ENCODE data around the gene CEP85.
A peak's percentile ranks its signal among the peaks of the same experiment; 100 is the strongest.

Gene CEP85

DNA sequence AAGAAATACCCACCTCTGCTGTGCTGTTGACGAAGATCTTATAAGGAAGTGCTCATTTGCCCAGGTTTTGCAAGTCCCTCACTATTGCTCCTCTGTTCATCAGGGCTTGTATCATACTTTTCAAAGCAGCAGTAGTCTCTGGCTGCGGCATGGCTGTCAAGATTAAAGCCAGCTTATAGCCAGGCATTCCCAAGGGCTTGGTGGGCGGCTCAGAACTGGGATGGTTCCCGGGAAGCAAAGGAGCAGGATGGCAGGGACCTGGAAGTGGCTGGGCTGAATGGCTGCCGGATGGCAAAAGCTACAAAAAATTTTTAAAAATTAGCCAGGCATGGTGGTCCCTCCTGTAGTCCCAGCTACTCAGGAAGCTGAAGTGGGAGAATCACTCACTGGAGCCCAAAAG lies 29.2 kb downstream of the CEP85 start:
- H3K27ac ChIP-seq (ENCODE audit: low read length), result no peak overlapping the region
- no peaks in the 10 kb centered on the region for H3K9me3 ChIP-seq (ENCODE audit: control insufficient read depth in 2 of 2, low read length in 2 of 2)
- no peak overlapping the region for H3K9ac ChIP-seq (ENCODE audit: low read length in 2 of 2)
- no peaks in the 10 kb centered on the region for H3K27me3 ChIP-seq (ENCODE audit: control insufficient read depth in 1 of 2, insufficient read depth in 2 of 2, low read length in 2 of 2)
- no peaks in the 10 kb centered on the region for H3K4me1 ChIP-seq (ENCODE audit: control insufficient read depth, insufficient read depth, low read length)
- peaks cover 2 to 20% of the 10 kb centered on the region in 2 donors for H3K36me3 ChIP-seq (ENCODE audit: control insufficient read depth in 2 of 2, insufficient read depth in 2 of 2, low read length in 2 of 2)
- H3K4me3 ChIP-seq (ENCODE audit: low read length in 2 of 2), result no peak overlapping the region

DNA sequence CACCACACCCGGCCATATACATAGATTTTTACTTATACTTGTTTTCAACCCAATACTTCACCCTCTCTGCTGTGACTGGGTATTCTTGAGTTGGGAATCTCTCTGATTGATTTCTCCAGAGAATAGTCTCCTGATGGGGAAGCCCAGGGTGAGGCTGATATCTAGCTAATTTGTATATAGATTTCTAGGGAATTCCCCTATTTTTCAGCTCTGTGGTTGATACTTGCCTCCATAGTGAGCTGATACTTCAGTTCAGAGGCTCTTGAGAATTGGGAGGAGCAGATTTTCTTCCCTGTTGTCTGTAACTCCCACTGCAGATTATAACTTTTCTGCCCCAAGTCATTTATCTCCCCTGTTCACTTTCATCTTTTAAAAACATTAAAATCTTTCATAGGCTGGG lies 31.4 kb downstream of the CEP85 start:
- Histone ChIP-seq H3K4me3 (ENCODE audit: low read length in 2 of 2) (no peak overlapping the region), H3K27me3 (ENCODE audit: control insufficient read depth in 1 of 2, insufficient read depth in 2 of 2, low read length in 2 of 2) (no peaks in the 10 kb centered on the region), H3K4me1 (ENCODE audit: control insufficient read depth, insufficient read depth, low read length) (no peaks in the 10 kb centered on the region), H3K9ac (ENCODE audit: low read length in 2 of 2) (no peak overlapping the region), H3K36me3 (ENCODE audit: control insufficient read depth in 2 of 2, insufficient read depth in 2 of 2, low read length in 2 of 2) (peaks cover 0 to 14% of the 10 kb centered on the region in 2 donors), H3K9me3 (ENCODE audit: control insufficient read depth in 2 of 2, low read length in 2 of 2) (no peaks in the 10 kb centered on the region), H3K27ac (ENCODE audit: low read length) (no peak overlapping the region)

- no peaks in the 10 kb centered on the region for H3K27me3 ChIP-seq (ENCODE audit: control insufficient read depth in 1 of 2, insufficient read depth in 2 of 2, low read length in 2 of 2)
- H3K9me3 ChIP-seq (ENCODE audit: control insufficient read depth in 2 of 2, low read length in 2 of 2), result no peaks in the 10 kb centered on the region
- H3K27ac ChIP-seq (ENCODE audit: low read length), result no peak overlapping the region
- no peak overlapping the region for H3K9ac ChIP-seq (ENCODE audit: low read length in 2 of 2)
- peaks cover 0 to 20% of the 10 kb centered on the region in 2 donors for H3K36me3 ChIP-seq (ENCODE audit: control insufficient read depth in 2 of 2, insufficient read depth in 2 of 2, low read length in 2 of 2)
- no peaks in the 10 kb centered on the region for H3K4me1 ChIP-seq (ENCODE audit: control insufficient read depth, insufficient read depth, low read length)
- H3K4me3 ChIP-seq (ENCODE audit: low read length in 2 of 2), result no peak overlapping the region
Measured at GRCh38 chr1:26268290-26269197, 34.5 kb downstream of the CEP85 start.

DNA sequence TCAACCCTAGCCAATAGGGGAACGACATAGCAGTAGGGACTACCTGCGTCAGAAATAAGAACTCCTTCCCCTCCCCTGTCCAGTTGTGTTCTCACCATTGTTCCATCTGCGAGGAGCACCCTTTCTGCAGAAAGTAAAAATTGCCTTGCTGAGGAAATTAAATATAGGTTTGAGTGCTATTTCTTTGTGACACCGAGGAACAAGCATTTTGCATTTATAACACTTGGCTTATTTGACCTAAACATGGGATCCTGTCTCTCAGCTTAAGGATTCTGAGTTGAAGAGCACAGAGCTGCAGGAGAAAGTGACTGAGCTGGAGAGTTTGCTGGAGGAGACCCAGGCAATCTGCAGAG lies 35.2 kb downstream of the CEP85 start:
- H3K4me3 ChIP-seq (ENCODE audit: low read length in 2 of 2), result no peak overlapping the region
- no peaks in the 10 kb centered on the region for H3K27me3 ChIP-seq (ENCODE audit: control insufficient read depth in 1 of 2, insufficient read depth in 2 of 2, low read length in 2 of 2)
- H3K9me3 ChIP-seq (ENCODE audit: control insufficient read depth in 2 of 2, low read length in 2 of 2), result no peaks in the 10 kb centered on the region
- peaks cover 0 to 17% of the 10 kb centered on the region in 2 donors for H3K36me3 ChIP-seq (ENCODE audit: control insufficient read depth in 2 of 2, insufficient read depth in 2 of 2, low read length in 2 of 2)
- no peak overlapping the region for H3K9ac ChIP-seq (ENCODE audit: low read length in 2 of 2)
- H3K27ac ChIP-seq (ENCODE audit: low read length), result no peak overlapping the region
- no peaks in the 10 kb centered on the region for H3K4me1 ChIP-seq (ENCODE audit: control insufficient read depth, insufficient read depth, low read length)

DNA sequence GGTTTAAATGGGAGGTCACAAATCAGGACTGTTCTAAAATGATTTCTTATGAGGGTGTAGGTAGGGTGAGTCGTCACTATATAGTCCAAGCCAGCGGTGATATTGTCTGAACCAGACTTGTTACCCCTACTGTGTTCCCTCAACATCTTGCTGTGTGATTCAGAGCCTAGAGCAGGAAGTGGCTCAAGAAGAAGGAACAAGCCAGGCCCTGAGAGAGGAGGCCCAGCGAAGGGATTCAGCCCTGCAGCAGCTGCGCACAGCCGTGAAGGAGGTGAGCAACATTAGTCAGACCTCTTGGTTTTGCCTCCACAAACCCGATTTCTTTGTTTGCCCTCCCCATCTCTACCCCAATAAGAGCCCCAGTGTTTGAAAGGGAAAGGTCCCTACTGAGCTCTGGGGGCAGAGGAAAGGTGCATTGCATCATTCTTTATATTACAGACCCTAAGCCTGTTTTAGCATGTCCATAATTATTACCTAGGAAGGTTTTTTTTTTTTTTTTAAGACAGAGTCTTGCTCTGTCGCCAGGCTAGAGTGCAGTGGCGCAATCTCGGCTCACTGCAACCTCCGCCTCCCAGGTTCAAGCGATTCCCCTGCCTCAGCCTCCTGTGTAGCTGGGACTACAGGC lies 40.9 kb downstream of the CEP85 start:
- Histone ChIP-seq H3K9ac (ENCODE audit: low read length in 2 of 2) (no peak overlapping the region), H3K27me3 (ENCODE audit: control insufficient read depth in 1 of 2, insufficient read depth in 2 of 2, low read length in 2 of 2) (no peaks in the 10 kb centered on the region), H3K4me3 (ENCODE audit: low read length in 2 of 2) (no peak overlapping the region), H3K36me3 (ENCODE audit: control insufficient read depth in 2 of 2, insufficient read depth in 2 of 2, low read length in 2 of 2) (peaks cover 0 to 10% of the 10 kb centered on the region in 2 donors), H3K9me3 (ENCODE audit: control insufficient read depth in 2 of 2, low read length in 2 of 2) (no peaks in the 10 kb centered on the region), H3K4me1 (ENCODE audit: control insufficient read depth, insufficient read depth, low read length) (peaks cover 36% of the 10 kb centered on the region), H3K27ac (ENCODE audit: low read length) (no peak overlapping the region)

DNA sequence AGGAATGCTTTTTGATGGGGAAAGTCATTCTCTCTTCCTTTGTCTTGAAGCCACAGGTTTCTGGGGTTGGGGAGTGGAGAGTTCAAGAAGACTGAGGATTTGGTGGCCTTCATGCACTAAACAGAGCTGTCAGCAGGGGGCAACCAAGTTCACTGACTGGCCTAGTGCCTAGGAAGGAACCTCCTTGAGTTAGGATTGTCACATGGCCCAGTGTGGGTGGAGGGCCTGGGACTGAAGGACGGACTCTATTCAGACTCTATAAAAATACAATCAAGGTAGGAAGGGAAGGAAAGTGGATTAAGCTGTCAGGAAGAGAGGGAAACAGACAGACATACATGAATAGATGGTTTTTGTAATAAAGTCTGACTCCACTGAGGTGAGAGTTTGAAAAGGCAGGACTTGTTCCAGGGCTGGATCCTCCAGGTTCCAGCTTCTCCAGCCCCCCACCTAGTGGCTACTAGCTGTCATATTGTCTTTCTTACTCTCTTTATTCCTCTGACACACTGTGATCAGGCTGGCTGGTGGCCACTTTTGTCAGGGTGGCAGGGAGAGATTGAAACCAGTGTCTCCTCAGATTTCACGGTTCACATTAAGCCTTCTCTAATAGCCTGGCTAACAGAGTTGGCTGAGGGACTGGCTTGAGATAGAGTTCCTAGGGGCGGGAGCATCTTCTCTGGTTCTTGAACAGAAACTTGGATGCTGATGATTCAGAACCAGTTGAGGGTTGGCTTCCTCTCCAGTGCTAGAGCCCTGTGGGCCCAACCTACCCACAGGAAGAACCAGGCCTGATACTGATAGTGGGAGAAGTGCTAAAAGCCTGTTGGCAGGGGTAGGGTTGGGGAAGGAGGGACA lies 41.8 kb downstream of the CEP85 start:
- Histone ChIP-seq H3K36me3 (ENCODE audit: control insufficient read depth in 2 of 2, insufficient read depth in 2 of 2, low read length in 2 of 2) (peaks cover 0 to 9% of the 10 kb centered on the region in 2 donors), H3K9ac (ENCODE audit: low read length in 2 of 2) (peak overlapping the region; percentile 19 to 47), H3K27ac (ENCODE audit: low read length) (peak overlapping the region; percentile 73), H3K4me1 (ENCODE audit: control insufficient read depth, insufficient read depth, low read length) (peaks cover 45% of the 10 kb centered on the region), H3K9me3 (ENCODE audit: control insufficient read depth in 2 of 2, low read length in 2 of 2) (no peaks in the 10 kb centered on the region), H3K4me3 (ENCODE audit: low read length in 2 of 2) (peak overlapping the region in 1 of 2 donors; percentile 40), H3K27me3 (ENCODE audit: control insufficient read depth in 1 of 2, insufficient read depth in 2 of 2, low read length in 2 of 2) (no peaks in the 10 kb centered on the region)

GRCh38 chr1:26276432-26276838 lies 42.4 kb downstream of the CEP85 start:
- H3K27ac ChIP-seq (ENCODE audit: low read length), result peak overlapping the region; percentile 73
- H3K9ac ChIP-seq (ENCODE audit: low read length in 2 of 2), result peak overlapping the region in 1 of 2 donors; percentile 47
- no peaks in the 10 kb centered on the region for H3K9me3 ChIP-seq (ENCODE audit: control insufficient read depth in 2 of 2, low read length in 2 of 2)
- H3K36me3 ChIP-seq (ENCODE audit: control insufficient read depth in 2 of 2, insufficient read depth in 2 of 2, low read length in 2 of 2), result peaks cover 0 to 7% of the 10 kb centered on the region in 2 donors
- peaks cover 51% of the 10 kb centered on the region for H3K4me1 ChIP-seq (ENCODE audit: control insufficient read depth, insufficient read depth, low read length)
- no peaks in the 10 kb centered on the region for H3K27me3 ChIP-seq (ENCODE audit: control insufficient read depth in 1 of 2, insufficient read depth in 2 of 2, low read length in 2 of 2)
- peak overlapping the region in 1 of 2 donors; percentile 15 for H3K4me3 ChIP-seq (ENCODE audit: low read length in 2 of 2)

- H3K4me1 ChIP-seq (ENCODE audit: control insufficient read depth, insufficient read depth, low read length), result peaks cover 58% of the 10 kb centered on the region
- H3K9me3 ChIP-seq (ENCODE audit: control insufficient read depth in 2 of 2, low read length in 2 of 2), result no peaks in the 10 kb centered on the region
- H3K27ac ChIP-seq (ENCODE audit: low read length), result peak overlapping the region; percentile 37
- no peak overlapping the region for H3K9ac ChIP-seq (ENCODE audit: low read length in 2 of 2)
- no peaks in the 10 kb centered on the region for H3K27me3 ChIP-seq (ENCODE audit: control insufficient read depth in 1 of 2, insufficient read depth in 2 of 2, low read length in 2 of 2)
- H3K4me3 ChIP-seq (ENCODE audit: low read length in 2 of 2), result no peak overlapping the region
- H3K36me3 ChIP-seq (ENCODE audit: control insufficient read depth in 2 of 2, insufficient read depth in 2 of 2, low read length in 2 of 2), result peaks cover 0 to 2% of the 10 kb centered on the region in 2 donors
Measured at GRCh38 chr1:26277261-26277661, 43.3 kb downstream of the CEP85 start.

GRCh38 chr1:26277719-26278118 lies 43.7 kb downstream of the CEP85 start:
- Histone ChIP-seq H3K4me1 (ENCODE audit: control insufficient read depth, insufficient read depth, low read length) (peaks cover 60% of the 10 kb centered on the region), H3K9me3 (ENCODE audit: control insufficient read depth in 2 of 2, low read length in 2 of 2) (no peaks in the 10 kb centered on the region), H3K27ac (ENCODE audit: low read length) (peak overlapping the region; percentile 37), H3K4me3 (ENCODE audit: low read length in 2 of 2) (no peak overlapping the region), H3K27me3 (ENCODE audit: control insufficient read depth in 1 of 2, insufficient read depth in 2 of 2, low read length in 2 of 2) (no peaks in the 10 kb centered on the region), H3K9ac (ENCODE audit: low read length in 2 of 2) (no peak overlapping the region), H3K36me3 (ENCODE audit: control insufficient read depth in 2 of 2, insufficient read depth in 2 of 2, low read length in 2 of 2) (peaks cover 0 to 2% of the 10 kb centered on the region in 2 donors)

GRCh38 chr1:26278303-26278702 lies 44.3 kb downstream of the CEP85 start:
- no peak overlapping the region for H3K9ac ChIP-seq (ENCODE audit: low read length in 2 of 2)
- peaks cover 0 to 2% of the 10 kb centered on the region in 2 donors for H3K36me3 ChIP-seq (ENCODE audit: control insufficient read depth in 2 of 2, insufficient read depth in 2 of 2, low read length in 2 of 2)
- H3K9me3 ChIP-seq (ENCODE audit: control insufficient read depth in 2 of 2, low read length in 2 of 2), result no peaks in the 10 kb centered on the region
- H3K27ac ChIP-seq (ENCODE audit: low read length), result peak overlapping the region; percentile 37
- peaks cover 60% of the 10 kb centered on the region for H3K4me1 ChIP-seq (ENCODE audit: control insufficient read depth, insufficient read depth, low read length)
- no peak overlapping the region for H3K4me3 ChIP-seq (ENCODE audit: low read length in 2 of 2)
- no peaks in the 10 kb centered on the region for H3K27me3 ChIP-seq (ENCODE audit: control insufficient read depth in 1 of 2, insufficient read depth in 2 of 2, low read length in 2 of 2)
